ENCODE data around the gene ADGRF5.

ADGRF5 gene

GRCh38 chr6:46906776-46907175 lies 15.0 kb downstream of the ADGRF5 start:
- Histone ChIP-seq H3K4me2 (ENCODE audit: low read length) (no peak overlapping the region), H3K4me1 (ENCODE audit: control insufficient read depth, low read length) (no peaks in the 10 kb centered on the region), H3K9me2 (replicated peaks; ENCODE audit: control insufficient read depth, low read length) (no peaks in the 10 kb centered on the region), H3K27me3 (ENCODE audit: control insufficient read depth, low read length) (no peaks in the 10 kb centered on the region), H3K9me3 (ENCODE audit: control insufficient read depth, insufficient read depth, low read length) (no peaks in the 10 kb centered on the region), H3K79me2 (ENCODE audit: control insufficient read depth, low read length) (no peaks in the 10 kb centered on the region), H4K20me1 (ENCODE audit: control insufficient read depth, insufficient read depth, low read depth, low read length) (no peaks in the 10 kb centered on the region), H3K27ac (ENCODE audit: low read depth, low read length) (no peak overlapping the region), H3K4me3 (ENCODE audit: low read length) (no peak overlapping the region), H3F3A (ENCODE audit: control insufficient read depth, insufficient read depth) (no peaks in the 10 kb centered on the region), H3K36me3 (ENCODE audit: control insufficient read depth, low read length) (no peaks in the 10 kb centered on the region)
- no peak for TF ChIP-seq EZH2phosphoT487 (IDR thresholded peaks at IDR 0.05; ENCODE audit: borderline replicate concordance, low read length)
- TF ChIP-seq, protein P1, sequence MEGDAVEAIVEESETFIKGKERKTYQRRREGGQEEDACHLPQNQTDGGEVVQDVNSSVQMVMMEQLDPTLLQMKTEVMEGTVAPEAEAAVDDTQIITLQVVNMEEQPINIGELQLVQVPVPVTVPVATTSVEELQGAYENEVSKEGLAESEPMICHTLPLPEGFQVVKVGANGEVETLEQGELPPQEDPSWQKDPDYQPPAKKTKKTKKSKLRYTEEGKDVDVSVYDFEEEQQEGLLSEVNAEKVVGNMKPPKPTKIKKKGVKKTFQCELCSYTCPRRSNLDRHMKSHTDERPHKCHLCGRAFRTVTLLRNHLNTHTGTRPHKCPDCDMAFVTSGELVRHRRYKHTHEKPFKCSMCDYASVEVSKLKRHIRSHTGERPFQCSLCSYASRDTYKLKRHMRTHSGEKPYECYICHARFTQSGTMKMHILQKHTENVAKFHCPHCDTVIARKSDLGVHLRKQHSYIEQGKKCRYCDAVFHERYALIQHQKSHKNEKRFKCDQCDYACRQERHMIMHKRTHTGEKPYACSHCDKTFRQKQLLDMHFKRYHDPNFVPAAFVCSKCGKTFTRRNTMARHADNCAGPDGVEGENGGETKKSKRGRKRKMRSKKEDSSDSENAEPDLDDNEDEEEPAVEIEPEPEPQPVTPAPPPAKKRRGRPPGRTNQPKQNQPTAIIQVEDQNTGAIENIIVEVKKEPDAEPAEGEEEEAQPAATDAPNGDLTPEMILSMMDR (IDR thresholded peaks at IDR 0.05; ENCODE audit: low read depth, low read length, poor library complexity, severe bottlenecking): no peak

DNA sequence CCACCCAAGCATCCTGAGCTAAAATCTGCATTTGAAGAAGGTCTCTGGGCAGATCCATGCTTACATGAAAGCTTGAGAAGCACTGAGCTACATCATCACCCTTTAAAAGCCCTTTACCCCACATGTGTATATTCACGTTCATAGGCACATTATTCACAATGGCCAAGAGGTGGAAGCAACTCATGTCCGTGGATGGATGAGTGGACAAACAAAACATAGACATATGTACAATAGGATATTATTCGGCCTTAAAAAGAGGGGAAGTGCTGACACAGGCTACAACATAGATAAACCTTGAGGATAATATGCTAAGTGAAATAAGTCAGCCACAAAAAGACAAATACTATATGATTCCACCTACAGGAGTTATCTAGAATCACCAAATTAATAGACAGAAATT lies 17.6 kb downstream of the ADGRF5 start:
- Histone ChIP-seq H3K79me2 (ENCODE audit: control insufficient read depth, low read length) (no peaks in the 10 kb centered on the region), H3K4me3 (ENCODE audit: low read length) (no peak overlapping the region), H3K4me1 (ENCODE audit: control insufficient read depth, low read length) (no peaks in the 10 kb centered on the region), H3K27me3 (ENCODE audit: control insufficient read depth, low read length) (no peaks in the 10 kb centered on the region), H3K36me3 (ENCODE audit: control insufficient read depth, low read length) (no peaks in the 10 kb centered on the region), H3K27ac (ENCODE audit: low read depth, low read length) (no peak overlapping the region), H3F3A (ENCODE audit: control insufficient read depth, insufficient read depth) (no peaks in the 10 kb centered on the region), H3K4me2 (ENCODE audit: low read length) (no peak overlapping the region), H4K20me1 (ENCODE audit: control insufficient read depth, insufficient read depth, low read depth, low read length) (no peaks in the 10 kb centered on the region), H3K9me2 (replicated peaks; ENCODE audit: control insufficient read depth, low read length) (no peaks in the 10 kb centered on the region), H3K9me3 (ENCODE audit: control insufficient read depth, insufficient read depth, low read length) (no peaks in the 10 kb centered on the region)
- TF ChIP-seq, protein P1 (IDR thresholded peaks at IDR 0.05; ENCODE audit: low read depth, low read length, poor library complexity, severe bottlenecking): no peak
- TF ChIP-seq EZH2phosphoT487 (IDR thresholded peaks at IDR 0.05; ENCODE audit: borderline replicate concordance, low read length): no peak

DNA sequence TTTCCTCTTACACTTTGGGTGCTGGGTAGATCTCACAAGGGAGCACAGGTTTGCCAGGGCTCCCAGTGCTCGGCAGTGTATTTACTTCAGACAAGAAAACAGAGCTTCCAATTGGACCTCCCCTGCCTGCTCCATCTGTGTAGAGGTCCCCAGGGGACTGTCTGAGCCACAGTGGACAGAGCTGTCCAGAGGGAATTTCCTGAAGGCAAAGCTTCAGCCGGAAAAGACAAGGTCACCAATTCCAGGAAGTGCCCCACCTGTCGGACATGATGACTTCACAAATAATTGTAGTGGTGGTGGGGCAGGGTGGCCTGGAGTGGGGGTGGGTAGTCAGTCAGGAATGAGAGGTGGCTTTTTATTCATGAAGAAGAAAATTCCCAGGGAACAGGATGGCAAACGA lies 18.6 kb downstream of the ADGRF5 start:
- Histone ChIP-seq H3K36me3 (ENCODE audit: control insufficient read depth, low read length) (no peaks in the 10 kb centered on the region), H3K4me1 (ENCODE audit: control insufficient read depth, low read length) (no peaks in the 10 kb centered on the region), H3K79me2 (ENCODE audit: control insufficient read depth, low read length) (no peaks in the 10 kb centered on the region), H3F3A (ENCODE audit: control insufficient read depth, insufficient read depth) (no peaks in the 10 kb centered on the region), H4K20me1 (ENCODE audit: control insufficient read depth, insufficient read depth, low read depth, low read length) (no peaks in the 10 kb centered on the region), H3K9me3 (ENCODE audit: control insufficient read depth, insufficient read depth, low read length) (no peaks in the 10 kb centered on the region), H3K27ac (ENCODE audit: low read depth, low read length) (no peak overlapping the region), H3K4me2 (ENCODE audit: low read length) (no peak overlapping the region), H3K27me3 (ENCODE audit: control insufficient read depth, low read length) (no peaks in the 10 kb centered on the region), H3K4me3 (ENCODE audit: low read length) (no peak overlapping the region), H3K9me2 (replicated peaks; ENCODE audit: control insufficient read depth, low read length) (no peaks in the 10 kb centered on the region)
- TF ChIP-seq EZH2phosphoT487 (IDR thresholded peaks at IDR 0.05; ENCODE audit: borderline replicate concordance, low read length): no peak
- TF ChIP-seq, protein P1 (IDR thresholded peaks at IDR 0.05; ENCODE audit: low read depth, low read length, poor library complexity, severe bottlenecking): no peak

- no peaks in the 10 kb centered on the region for H3K36me3 ChIP-seq (ENCODE audit: control insufficient read depth, low read length)
- no peaks in the 10 kb centered on the region for H3K9me3 ChIP-seq (ENCODE audit: control insufficient read depth, insufficient read depth, low read length)
- no peaks in the 10 kb centered on the region for H3K4me1 ChIP-seq (ENCODE audit: control insufficient read depth, low read length)
- no peak overlapping the region for H3K4me2 ChIP-seq (ENCODE audit: low read length)
- no peak overlapping the region for H3K4me3 ChIP-seq (ENCODE audit: low read length)
- no peaks in the 10 kb centered on the region for H3F3A ChIP-seq (ENCODE audit: control insufficient read depth, insufficient read depth)
- H3K27me3 ChIP-seq (ENCODE audit: control insufficient read depth, low read length): no peaks in the 10 kb centered on the region
- H3K27ac ChIP-seq (ENCODE audit: low read depth, low read length): no peak overlapping the region
- H4K20me1 ChIP-seq (ENCODE audit: control insufficient read depth, insufficient read depth, low read depth, low read length): no peaks in the 10 kb centered on the region
- H3K79me2 ChIP-seq (ENCODE audit: control insufficient read depth, low read length): no peaks in the 10 kb centered on the region
- no peak for TF ChIP-seq EZH2phosphoT487 (IDR thresholded peaks at IDR 0.05; ENCODE audit: borderline replicate concordance, low read length)
- TF ChIP-seq, protein P1 (IDR thresholded peaks at IDR 0.05; ENCODE audit: low read depth, low read length, poor library complexity, severe bottlenecking): no peak
- no peaks in the 10 kb centered on the region for H3K9me2 ChIP-seq (replicated peaks; ENCODE audit: control insufficient read depth, low read length)
These were observed 19.8 kb downstream of the ADGRF5 start for GRCh38 chr6:46901882-46902314.
